ENCODE measurements around the gene KLC1. TPM values are rescaled to one million over a fixed set of nuclear protein-coding genes. Genes with fewer than 3 reads are reported as not detected.

KLC1 gene
- total and polyA plus RNA-seq, 2 of the 8 experiments (the other 6 are each of a cell fraction or from before 2014, with no cell fraction given) = 84.6 to 134 TPM

DNA sequence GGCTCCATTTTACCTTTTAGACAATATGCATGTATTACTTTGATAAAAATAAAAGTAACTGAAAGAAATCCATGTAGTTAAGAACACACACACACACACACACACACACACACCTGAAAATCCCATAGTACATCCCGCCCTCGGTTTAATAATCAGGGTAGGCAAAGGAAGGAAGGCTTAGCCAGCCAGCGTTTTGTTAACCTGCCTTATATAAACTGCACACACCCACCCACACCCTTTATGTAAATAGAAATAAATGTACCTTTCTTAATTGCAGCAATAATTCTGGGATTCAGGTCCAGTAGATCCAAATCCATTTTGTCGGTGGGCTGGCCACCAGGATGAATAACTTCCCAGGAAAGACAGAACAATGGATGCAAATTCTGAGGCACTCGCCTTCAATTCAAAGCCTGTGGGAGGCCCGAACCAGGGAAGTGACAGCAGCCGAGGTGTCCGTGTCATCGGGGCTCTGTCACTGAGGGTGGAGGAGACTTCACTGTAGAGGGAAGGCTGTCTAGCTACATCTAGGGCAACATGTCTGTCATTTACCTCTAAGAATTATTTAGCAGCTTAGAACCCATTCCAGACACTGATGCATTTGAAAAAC lies 81.9 kb downstream of the KLC1 start:
- no peak for FAIRE-seq
- H3K4ac ChIP-seq (replicated peaks; ENCODE audit: insufficient read length, low read depth, low read length) = no peak overlapping the region
- peaks cover 17 to 50% of the 10 kb centered on the region in 2 experiments for H4K20me1 ChIP-seq (replicated peaks in 1 of 2; ENCODE audit: control insufficient read depth in 1 of 2, insufficient read depth in 2 of 2, low read length in 2 of 2)
- H2BK12ac ChIP-seq (ENCODE audit: low read depth, low read length) = no peak overlapping the region
- H3K4me2 ChIP-seq (ENCODE audit: insufficient read depth in 1 of 2, low read depth in 2 of 2, low read length in 2 of 2) = no peak overlapping the region
- peaks cover 0 to 15% of the 10 kb centered on the region in 2 experiments; a peak in 2 of 4 replicates for H3K79me2 ChIP-seq (ENCODE audit: control insufficient read depth in 1 of 2, insufficient read depth in 2 of 2, low read length in 2 of 2)
- no peak overlapping the region for H2BK5ac ChIP-seq (ENCODE audit: low read depth, low read length)
- no peaks in the 10 kb centered on the region; the same call in 1 of the 2 replicates for H3K23me2 ChIP-seq (ENCODE audit: low read depth, low read length)
- POLR2A ChIA-PET (ENCODE audit: partially characterized antibody) = interaction anchor here (1.4 to 3.1 kb wide), 3 partner anchors 10 to 16 kb away, joined by 5 to 16 read pairs (median 5); no protein-coding TSS in a partner anchor
- peaks cover 11% of the 10 kb centered on the region for H3K79me1 ChIP-seq (ENCODE audit: low read depth, low read length)
- WGBS, 2 experiments (ENCODE audit: extremely low coverage in 1 of 2, insufficient coverage in 1 of 2, insufficient read length in 1 of 2, insufficient replicate concordance in 2 of 2, low coverage in 1 of 2, low lambda C conversion rate in 2 of 2, missing lambda C conversion rate in 1 of 2) = 77% methylated on average over 9 of the region's 9 CpGs; no CpG with 5 or more reads in 1 of the 2 experiments
- H4K91ac ChIP-seq (replicated peaks; ENCODE audit: insufficient read length, low read length) = no peak overlapping the region
- peaks cover 12 to 36% (median 28%) of the 10 kb centered on the region in 4 experiments; a peak in 5 of 8 replicates for H3K36me3 ChIP-seq (ENCODE audit: control insufficient read depth in 2 of 4, insufficient read depth in 4 of 4, low read length in 3 of 4)
- no peaks in the 10 kb centered on the region for H3K27me3 ChIP-seq (replicated peaks in 1 of 4; ENCODE audit: control insufficient read depth in 3 of 4, extremely low read depth in 1 of 4, insufficient read depth in 3 of 4, low read length in 3 of 4)
- no peak overlapping the region for H2BK20ac ChIP-seq (ENCODE audit: low read length)
- H2BK15ac ChIP-seq (ENCODE audit: low read length) = no peak overlapping the region
- no peak overlapping the region for H3K56ac ChIP-seq (replicated peaks; ENCODE audit: insufficient read length, low read depth, low read length)
- CTCF ChIA-PET (ENCODE audit: partially characterized antibody) = interaction anchor here (1.0 to 1.4 kb wide), 3 partner anchors 14 to 30 kb away, joined by 3 to 4 read pairs (median 3); no protein-coding TSS in a partner anchor
- no peak overlapping the region for H3K9ac ChIP-seq (replicated peaks in 1 of 4; ENCODE audit: extremely low read depth in 1 of 4, low read depth in 3 of 4, low read length in 3 of 4)
- H3K9me3 ChIP-seq (ENCODE audit: insufficient read depth in 2 of 2, low read depth in 1 of 2, low read length in 1 of 2) = no peaks in the 10 kb centered on the region
- no peak overlapping the region for H4K8ac ChIP-seq (ENCODE audit: extremely low read depth, insufficient read depth, low read length)
- H3K23ac ChIP-seq (ENCODE audit: insufficient read length) = no peak overlapping the region
- no peak overlapping the region for H3K18ac ChIP-seq (ENCODE audit: extremely low read depth, low read length)
- peaks cover 0 to 15% (median 8%) of the 10 kb centered on the region in 4 experiments; a peak in 6 of 7 replicates for H3K4me1 ChIP-seq (replicated peaks in 1 of 4; ENCODE audit: control insufficient read depth in 3 of 4, insufficient read depth in 4 of 4, low read length in 3 of 4)
- no peak overlapping the region for H4K5ac ChIP-seq (ENCODE audit: insufficient read length, low read depth, low read length)
- H3K14ac ChIP-seq (ENCODE audit: insufficient read length) = no peak overlapping the region
- no peak for DNase-seq (ENCODE audit: low read depth in 1 of 2, low spot score in 2 of 2)
- no peak overlapping the region for H3K4me3 ChIP-seq (ENCODE audit: extremely low read depth in 1 of 4, insufficient read depth in 2 of 4, low read depth in 3 of 4, low read length in 4 of 4)
- no peak overlapping the region for H2BK120ac ChIP-seq (replicated peaks; ENCODE audit: low read depth, low read length)
- H3K27ac ChIP-seq (ENCODE audit: low read depth, low read length) = no peak overlapping the region
- H2AK5ac ChIP-seq (ENCODE audit: low read depth, low read length) = no peak overlapping the region
- H2AFZ ChIP-seq (ENCODE audit: low read length) = no peak overlapping the region
- TF ChIP-seq MAFK (IDR thresholded peaks at IDR 0.05; ENCODE audit: low read depth, low read length) (no peak), JUN (IDR thresholded peaks at IDR 0.05; ENCODE audit: low read depth, low read length) (no peak), ZNF274 (IDR thresholded peaks at IDR 0.05; ENCODE audit: borderline replicate concordance, extremely low read depth, low read length) (no peak), TAF1 (IDR thresholded peaks at IDR 0.05; ENCODE audit: low read depth, low read length) (no peak), FOSL1 (IDR thresholded peaks at IDR 0.05; ENCODE audit: insufficient read depth, low read depth, low read length) (no peak), SP1 (IDR thresholded peaks at IDR 0.05; ENCODE audit: low read depth, low read length) (no peak), SAP30 (IDR thresholded peaks at IDR 0.05; ENCODE audit: insufficient read depth, insufficient replicate concordance, low read length) (no peak), HDAC2 (IDR thresholded peaks at IDR 0.05; ENCODE audit: borderline replicate concordance in 1 of 2, low read depth in 2 of 2, low read length in 2 of 2) (no peak), RAD21 (IDR thresholded peaks at IDR 0.05 in 1 of 2, conservative IDR thresholded peaks at IDR 0.05 in 1 of 2; ENCODE audit: low read depth in 2 of 2, low read length in 2 of 2) (no peak), RNF2 (IDR thresholded peaks at IDR 0.05; ENCODE audit: borderline replicate concordance, low read depth, low read length, missing control alignments, poor library complexity, severe bottlenecking) (no peak), TAF7 (optimal IDR thresholded peaks at IDR 0.05; ENCODE audit: borderline replicate concordance, low read depth, low read length) (no peak)
